Smooth muscle cell (in vitro differentiated cells): ENCODE results near the gene LRIT2. TPM values are rescaled to one million over a fixed set of nuclear protein-coding genes. Genes with fewer than 3 reads are reported as not detected.

Experiments used
- DNase-seq: peaks from one replicate; lab custom pipeline; 2025; ENCODE audit not compliant: unreplicated experiment; lab: John Stamatoyannopoulos, UW
- H2AFZ ChIP-seq: fragments of 200-600 bp; sonication (generic); 2 replicates; pipeline ENCODE4 v1.6.0; 2016; ENCODE audit warnings: antibody characterized with exemption, low read depth, mild to moderate bottlenecking
- H3F3A ChIP-seq: fragments of 200-600 bp; sonication (generic); 2 replicates; pipeline ENCODE4 v1.6.0; 2017; ENCODE audit warnings: antibody characterized with exemption, low read depth
- H3K27ac ChIP-seq: fragments of 200-600 bp; sonication (generic); 2 replicates; pipeline ENCODE4 v1.5.1; 2016; ENCODE audit warnings: low read depth, mild to moderate bottlenecking
- H3K27me3 ChIP-seq: fragments of 200-600 bp; sonication (generic); 2 replicates; pipeline ENCODE4 v1.6.1; 2016; ENCODE audit warnings: low read depth, mild to moderate bottlenecking
- H3K36me3 ChIP-seq: fragments of 200-600 bp; sonication (generic); 2 replicates; pipeline ENCODE4 v1.5.1; 2016; ENCODE audit warnings: low read depth
- H3K4me1 ChIP-seq: fragments of 200-600 bp; sonication (generic); 2 replicates; pipeline ENCODE4 v1.5.1; 2016; ENCODE audit warnings: low read depth
- H3K4me2 ChIP-seq: fragments of 200-600 bp; sonication (generic); 2 replicates; pipeline ENCODE4 v1.6.0; 2016; ENCODE audit warnings: mild to moderate bottlenecking
- H3K4me3 ChIP-seq: fragments of 200-600 bp; sonication (generic); 2 replicates; pipeline ENCODE4 v1.5.1; 2016; ENCODE audit warnings: mild to moderate bottlenecking
- H3K79me2 ChIP-seq: fragments of 200-600 bp; sonication (generic); 2 replicates; pipeline ENCODE4 v1.6.0; 2016; ENCODE audit warnings: low read depth, mild to moderate bottlenecking
- H3K9ac ChIP-seq: fragments of 200-600 bp; sonication (generic); 2 replicates; pipeline ENCODE4 v1.6.0; 2016; ENCODE audit warnings: low read depth
- H3K9me3 ChIP-seq: fragments of 200-600 bp; sonication (generic); replicated peaks from 2 replicates; pipeline ENCODE4 v1.5.1; 2016; ENCODE audit warnings: low read depth
- H4K20me1 ChIP-seq: fragments of 200-600 bp; sonication (generic); 2 replicates; pipeline ENCODE4 v1.6.0; 2016; ENCODE audit warnings: low read depth
- CTCF ChIP-seq: fragments of 200-600 bp; sonication (generic); IDR thresholded peaks from 2 replicates; pipeline ENCODE4 v1.5.1; 2017; ENCODE audit warnings: borderline replicate concordance, mild to moderate bottlenecking, antibody characterized with exemption; ENCODE audit not compliant: insufficient read depth, poor library complexity, severe bottlenecking
- whole genome bisulfite sequencing: methylation state at CpG from one replicate; pipeline ENCODE4 v1.1.7; 2016; ENCODE audit warnings: low lambda C conversion rate; 5-methylcytosine and 5-hydroxymethylcytosine counted together
- polyA plus RNA-seq: library from polyadenylated mRNA; unstranded; fragments of >200 nt; fragmentation: Nextera tagmentation; extraction: Ambion mirVana; gene quantifications from 2 replicates; pipeline ENCODE4 v1.2.1, GENCODE V29; 2016
- total RNA-seq: library from RNA; depleted of rRNA; stranded (reverse); fragments of >200 nt; gene quantifications from 2 replicates; pipeline ENCODE4 v1.2.3, GENCODE V29; 2014

The LRIT2 gene
- total and polyA plus RNA-seq, 2 experiments from 2014 or later, result not detected

- no peaks in the 10 kb centered on the region for H3K4me1 ChIP-seq
- 89% methylated on average over 10 of the region's 10 CpGs for WGBS
Measured at GRCh38 chr10:84232376-84232775, 7.0 kb upstream of the LRIT2 start.

GRCh38 chr10:84230359-84230758 lies 5.0 kb upstream of the LRIT2 start:
- DNase-seq, result no peak
- peaks cover 16% of the 10 kb centered on the region for H3K27me3 ChIP-seq
- H3K9ac ChIP-seq, result no peak overlapping the region
- TF ChIP-seq CTCF, result no peak
- no peaks in the 10 kb centered on the region for H3F3A ChIP-seq
- no peak overlapping the region for H2AFZ ChIP-seq
- H3K9me3 ChIP-seq, result no peaks in the 10 kb centered on the region
- no peak overlapping the region for H3K4me3 ChIP-seq
- no peak overlapping the region for H3K27ac ChIP-seq
- H3K4me1 ChIP-seq, result no peaks in the 10 kb centered on the region
- H4K20me1 ChIP-seq, result no peaks in the 10 kb centered on the region
- no peaks in the 10 kb centered on the region for H3K79me2 ChIP-seq
- H3K36me3 ChIP-seq, result no peaks in the 10 kb centered on the region
- H3K4me2 ChIP-seq, result no peak overlapping the region
- WGBS, result 92% methylated on average over 1 of the region's 1 CpG

More at GRCh38 chr10:84232376-84232775, 7.0 kb upstream of the LRIT2 start:
- H3F3A ChIP-seq, result no peaks in the 10 kb centered on the region
- no peak overlapping the region for H3K9ac ChIP-seq
- no peaks in the 10 kb centered on the region for H3K36me3 ChIP-seq
- DNase-seq, result no peak
- H3K79me2 ChIP-seq, result no peaks in the 10 kb centered on the region
- H4K20me1 ChIP-seq, result no peaks in the 10 kb centered on the region
- no peak overlapping the region for H3K4me2 ChIP-seq
- H3K27me3 ChIP-seq, result peaks cover 24% of the 10 kb centered on the region
- no peak overlapping the region for H2AFZ ChIP-seq
- H3K4me3 ChIP-seq, result no peak overlapping the region
- no peak for TF ChIP-seq CTCF
- no peaks in the 10 kb centered on the region for H3K9me3 ChIP-seq
- H3K27ac ChIP-seq, result no peak overlapping the region

GRCh38 chr10:84227810-84228209 lies 2.5 kb upstream of the LRIT2 start:
- peaks cover 16% of the 10 kb centered on the region for H3K27me3 ChIP-seq
- no peaks in the 10 kb centered on the region for H3K36me3 ChIP-seq
- no peak overlapping the region for H2AFZ ChIP-seq
- H3K79me2 ChIP-seq, result no peaks in the 10 kb centered on the region
- no peak overlapping the region for H3K27ac ChIP-seq
- no peak for DNase-seq
- no peaks in the 10 kb centered on the region for H3K4me1 ChIP-seq
- WGBS, result 65% methylated on average over 4 of the region's 4 CpGs
- TF ChIP-seq CTCF, result no peak
- H3F3A ChIP-seq, result no peaks in the 10 kb centered on the region
- no peak overlapping the region for H3K4me3 ChIP-seq
- H4K20me1 ChIP-seq, result no peaks in the 10 kb centered on the region
- H3K9me3 ChIP-seq, result no peaks in the 10 kb centered on the region
- H3K9ac ChIP-seq, result no peak overlapping the region
- H3K4me2 ChIP-seq, result no peak overlapping the region

GRCh38 chr10:84226616-84227015 lies 1.3 kb upstream of the LRIT2 start:
- H3K4me3 ChIP-seq, result no peak overlapping the region
- H3F3A ChIP-seq, result no peaks in the 10 kb centered on the region
- H2AFZ ChIP-seq, result no peak overlapping the region
- no peak overlapping the region for H3K27ac ChIP-seq
- H3K9me3 ChIP-seq, result no peaks in the 10 kb centered on the region
- WGBS, result 80% methylated on average over 3 of the region's 3 CpGs
- no peaks in the 10 kb centered on the region for H3K79me2 ChIP-seq
- no peak for TF ChIP-seq CTCF
- H3K4me2 ChIP-seq, result no peak overlapping the region
- peaks cover 16% of the 10 kb centered on the region for H3K27me3 ChIP-seq
- H3K4me1 ChIP-seq, result no peaks in the 10 kb centered on the region
- no peak for DNase-seq
- H3K36me3 ChIP-seq, result no peaks in the 10 kb centered on the region
- H3K9ac ChIP-seq, result no peak overlapping the region
- H4K20me1 ChIP-seq, result no peaks in the 10 kb centered on the region
